ENCODE data around the gene UBE2E2.

Gene UBE2E2

DNA sequence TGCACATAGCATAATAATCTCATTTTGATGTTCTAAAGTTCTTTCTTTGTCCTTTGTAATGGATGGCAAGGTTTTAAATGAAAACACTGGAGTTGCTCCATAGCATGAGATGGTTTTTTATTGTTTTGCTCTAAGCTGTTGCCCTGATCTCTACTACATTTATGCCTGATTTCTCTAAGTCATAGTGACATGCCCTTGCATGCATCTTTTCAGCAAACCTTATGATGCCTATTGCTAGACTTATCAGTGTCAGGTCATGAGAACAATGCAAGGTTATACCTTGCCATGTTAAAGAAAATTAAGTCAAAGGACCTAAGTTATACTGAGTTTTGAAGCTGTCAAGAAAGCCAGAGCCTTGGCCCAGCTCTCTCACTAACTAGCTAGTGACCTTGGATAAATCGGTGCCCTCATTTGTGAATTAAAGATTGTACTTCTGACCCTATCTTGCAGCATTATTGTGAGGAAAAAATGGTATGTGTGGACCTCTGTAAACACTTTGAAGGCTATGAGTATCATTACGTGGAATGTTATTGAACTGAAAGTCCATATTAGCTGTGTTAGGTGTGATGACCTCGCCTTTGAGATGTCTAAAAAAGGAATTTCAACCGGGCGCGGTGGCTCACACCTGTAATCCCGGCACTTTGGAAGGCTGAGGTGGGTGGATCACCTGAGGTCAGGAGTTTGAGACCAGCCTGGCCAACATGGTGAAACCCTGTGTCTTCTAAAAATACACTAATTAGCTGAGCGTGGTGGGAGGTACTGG, 346.2 kb downstream of the UBE2E2 start:
- DNase-seq: no peak

DNA sequence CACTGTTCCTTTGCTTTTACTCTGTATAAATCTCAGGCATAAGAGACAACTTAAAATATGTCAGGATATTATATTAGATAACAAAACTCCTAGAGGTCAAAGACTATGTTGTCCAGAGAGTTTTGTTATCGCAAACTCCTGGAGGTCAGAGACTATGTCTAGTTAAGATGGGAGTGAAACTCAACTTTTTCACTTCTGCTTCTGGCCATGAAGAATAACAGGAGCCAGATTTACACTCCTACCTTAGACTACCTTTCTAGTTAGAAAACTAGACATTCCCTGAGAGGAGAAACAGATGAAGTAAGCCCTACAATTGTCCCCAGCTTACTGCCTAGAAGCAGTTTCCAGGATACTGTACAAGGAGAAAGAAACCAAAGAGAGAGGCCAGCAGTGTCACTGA, 347.3 kb downstream of the UBE2E2 start:
- DNase-seq: no peak

DNA sequence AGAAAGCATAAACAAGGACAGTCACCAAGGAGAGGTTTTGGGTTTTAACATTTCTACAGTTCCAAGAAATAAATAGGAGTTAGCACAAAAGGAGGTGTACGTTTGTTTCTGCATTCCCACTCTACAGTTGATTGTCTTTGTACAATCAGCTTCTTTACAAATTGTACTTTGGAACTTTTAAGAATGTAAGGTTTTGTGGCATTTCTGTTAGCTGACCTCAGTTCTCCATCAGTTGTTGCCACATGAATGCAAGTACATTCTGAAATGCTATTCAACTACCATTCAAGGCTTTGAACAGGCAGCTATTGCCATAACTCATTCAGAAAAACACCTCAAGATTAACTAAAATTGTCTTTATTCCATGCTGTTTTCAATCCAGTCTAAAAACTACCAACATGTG, 349.4 kb downstream of the UBE2E2 start:
- DNase-seq: no peak

DNA sequence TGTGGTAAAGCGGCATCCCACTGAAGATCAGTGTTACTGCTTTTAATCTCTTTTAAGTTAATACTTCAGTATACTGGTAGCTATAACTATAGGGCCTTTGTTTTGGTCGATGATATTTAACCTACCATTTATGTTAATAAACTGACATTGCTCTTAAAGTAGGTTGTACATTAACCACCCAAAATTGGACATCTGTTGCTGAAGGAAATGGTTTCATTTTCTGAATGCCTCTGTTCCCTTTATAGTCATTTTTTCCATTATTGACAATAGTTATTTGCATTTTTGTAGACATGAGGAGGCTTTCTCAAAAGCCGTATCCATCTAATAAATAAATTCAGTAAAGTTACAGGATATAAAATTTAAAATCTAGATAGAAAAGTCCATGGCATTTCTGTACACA, 350.2 kb downstream of the UBE2E2 start:
- DNase-seq: no peak

DNA sequence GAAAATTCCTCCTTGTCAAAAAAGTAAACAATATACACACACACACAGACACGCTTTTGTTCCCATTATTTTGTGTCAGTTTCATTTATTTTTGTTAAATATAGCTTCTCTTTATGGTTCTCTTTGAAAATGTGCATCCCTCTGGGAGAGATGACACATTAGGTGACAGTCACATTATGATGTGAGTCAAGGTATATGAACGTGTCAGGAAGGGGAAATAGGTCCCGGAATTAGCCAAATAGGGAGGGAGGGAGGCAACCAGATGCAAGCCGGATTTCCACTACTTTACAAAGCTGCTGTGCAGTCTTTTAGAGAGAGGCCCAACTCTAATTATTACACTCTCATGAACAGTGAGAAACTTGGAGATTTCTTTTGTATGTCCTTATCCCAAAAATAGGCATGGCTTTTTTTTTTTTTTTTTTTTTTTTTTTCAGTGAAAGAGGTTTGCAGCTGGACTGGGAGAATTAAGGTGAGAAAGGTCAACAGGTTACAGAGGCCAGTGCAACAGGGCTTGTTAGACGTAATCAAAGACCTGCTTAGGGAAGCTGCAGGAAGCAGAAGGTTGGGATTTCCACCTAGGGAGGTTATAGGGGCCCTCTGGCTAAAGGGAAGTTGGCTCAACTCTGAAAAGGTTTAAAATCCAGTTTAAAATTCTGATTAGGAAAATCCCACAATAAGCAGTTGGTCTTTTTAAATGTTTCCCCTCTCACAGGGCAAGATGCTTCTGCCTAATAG, 362.1 kb downstream of the UBE2E2 start:
- no peak for DNase-seq

DNA sequence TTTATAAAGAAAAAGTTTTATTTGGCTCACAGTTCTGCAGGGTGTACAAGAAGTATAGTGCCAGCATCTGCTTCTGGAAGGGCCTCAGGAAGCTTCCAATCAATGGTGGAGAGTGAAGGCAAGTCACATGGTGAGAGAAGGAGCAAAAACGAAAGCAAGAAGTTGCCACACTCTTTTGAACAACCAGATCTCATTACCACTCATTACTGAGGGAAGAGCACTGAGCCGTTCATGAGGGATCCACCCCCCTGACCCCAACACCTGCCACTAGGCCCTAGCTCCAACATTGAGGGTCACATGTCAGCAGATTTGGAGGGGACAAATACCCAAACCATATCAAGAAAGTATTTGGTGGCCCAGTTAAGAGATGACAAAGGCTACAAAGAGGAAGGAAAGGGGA, 363.4 kb downstream of the UBE2E2 start:
- DNase-seq: no peak

DNA sequence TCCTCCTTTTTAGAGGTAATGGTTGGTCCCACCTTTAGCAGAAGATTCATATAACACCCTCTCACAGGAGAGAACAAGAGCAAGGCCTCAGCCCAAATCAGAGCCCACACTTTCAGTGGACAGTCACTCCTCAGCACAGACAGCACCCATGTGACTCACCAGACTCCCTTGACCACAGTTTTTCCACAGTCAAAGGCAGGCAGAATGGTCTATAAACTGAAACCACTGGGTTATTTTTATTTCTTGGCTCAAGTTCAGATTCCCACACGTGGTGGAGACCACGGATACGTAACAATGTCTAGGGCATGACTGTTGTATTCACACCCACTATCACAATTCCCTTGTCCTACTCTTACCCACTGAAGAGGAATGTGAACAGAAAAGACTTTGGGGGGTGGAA, 364.8 kb downstream of the UBE2E2 start:
- no peak for DNase-seq

DNA sequence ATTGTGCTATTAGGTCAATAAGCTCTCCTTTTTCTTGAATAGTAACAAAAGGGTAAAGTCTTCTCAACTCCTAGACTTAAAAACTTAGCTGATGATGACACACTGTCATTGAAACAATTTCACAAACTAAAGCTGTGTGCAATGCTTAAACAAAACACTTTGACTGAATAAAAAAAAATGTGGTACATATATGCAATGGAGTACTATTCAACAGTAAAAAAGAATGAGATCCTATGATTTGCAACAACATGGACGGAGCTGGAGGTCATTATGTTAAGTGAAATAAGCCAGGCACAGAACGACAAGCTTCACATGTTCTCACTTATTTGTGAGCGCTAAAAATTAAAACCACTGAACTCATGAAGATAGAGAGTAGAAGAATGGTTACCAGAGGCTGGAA, 370.7 kb downstream of the UBE2E2 start:
- no peak for DNase-seq

DNA sequence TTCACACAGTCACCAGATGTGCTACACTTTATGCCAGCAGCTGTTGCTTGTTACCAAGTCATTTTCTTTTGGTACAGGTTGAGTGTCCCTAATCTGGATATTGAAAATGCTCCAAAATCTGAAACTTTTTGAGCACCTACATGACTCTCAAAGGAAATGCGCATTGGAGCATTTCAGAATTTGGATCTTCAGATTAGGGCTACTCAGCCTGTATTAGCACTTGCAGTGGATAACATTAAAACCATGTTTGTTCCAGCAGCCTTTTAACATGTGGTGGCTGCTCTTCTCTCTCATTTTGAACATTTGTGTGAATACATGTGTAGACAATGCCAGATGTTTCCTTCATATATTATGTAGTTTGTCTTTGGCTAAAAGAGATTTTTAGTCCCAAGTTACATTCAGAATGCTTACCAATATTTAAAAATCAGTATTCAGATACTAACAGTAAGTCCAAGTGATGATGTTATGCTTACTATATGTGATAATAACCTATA, 371.7 kb downstream of the UBE2E2 start:
- DNase-seq: no peak

DNA sequence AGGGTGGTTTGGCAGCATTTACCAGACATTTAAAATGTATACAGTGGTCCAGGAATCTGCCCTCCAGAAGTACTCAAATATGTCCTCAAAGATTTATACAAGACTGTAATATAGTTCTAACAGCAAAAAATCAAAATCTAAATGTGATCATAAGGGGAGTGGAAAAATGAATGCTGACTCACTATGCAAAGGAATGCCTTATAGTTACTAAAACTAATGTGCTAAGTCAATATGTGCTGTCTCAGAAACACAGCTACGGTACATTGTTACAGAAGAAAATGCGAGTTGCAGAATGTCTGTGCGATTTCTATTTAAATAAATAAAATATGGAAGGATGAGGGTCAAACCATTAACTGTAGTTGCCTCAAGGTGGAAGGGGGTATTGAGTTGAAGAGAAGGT, 372.6 kb downstream of the UBE2E2 start:
- DNase-seq: no peak

DNA sequence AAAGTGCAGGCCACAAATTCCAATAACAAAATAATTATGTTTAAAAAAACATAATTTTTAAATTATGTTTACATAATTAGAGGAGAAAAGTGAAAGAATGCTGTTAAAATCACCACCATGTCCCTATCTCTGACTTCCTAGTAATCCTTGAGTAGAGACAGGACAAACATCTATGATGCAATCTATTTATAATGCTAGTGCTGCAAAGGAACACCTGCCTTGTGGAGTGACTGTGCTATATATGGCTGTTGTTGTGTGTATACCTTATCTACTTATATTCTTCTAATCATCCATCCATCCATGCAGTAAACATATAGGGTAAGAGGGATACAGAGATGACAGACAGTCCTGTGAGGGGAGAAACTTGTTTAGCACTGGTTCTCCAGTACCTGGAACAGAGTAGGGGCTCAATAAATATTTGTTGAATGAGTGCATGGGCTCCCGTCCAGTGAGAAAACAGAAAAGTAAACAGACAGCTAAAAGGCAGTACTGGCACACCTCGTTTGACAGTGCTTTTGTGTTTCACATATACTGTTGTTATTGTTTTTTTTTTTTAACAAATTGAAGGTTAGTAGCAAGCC, 373.3 kb downstream of the UBE2E2 start:
- DNase-seq: no peak

DNA sequence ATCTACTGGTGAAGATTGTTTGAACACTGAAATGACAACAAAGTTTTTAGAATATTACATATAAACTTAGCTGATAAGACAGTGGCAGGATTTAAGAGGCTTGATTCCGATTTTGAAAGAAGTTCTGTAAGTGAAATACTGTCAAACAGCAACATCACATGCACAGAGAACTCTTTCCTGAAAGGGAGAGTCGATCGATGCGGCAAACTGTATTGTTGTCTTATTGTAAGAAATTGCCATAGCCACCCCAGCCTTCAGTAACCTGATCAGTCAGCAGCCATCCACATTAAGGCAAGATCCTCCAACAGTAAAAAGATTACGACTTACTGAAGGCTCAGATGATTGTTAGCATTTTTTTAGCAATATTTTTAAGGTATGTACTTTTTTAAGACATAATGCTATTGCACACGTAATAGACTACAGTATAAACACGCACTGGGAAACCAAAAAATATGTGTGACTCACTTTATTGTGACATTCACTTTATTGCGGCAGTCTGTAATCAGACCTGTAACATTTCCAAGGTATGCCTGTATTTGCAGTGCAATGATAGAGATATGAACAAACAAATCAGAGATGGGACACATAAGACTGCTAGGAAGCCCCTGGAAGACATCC, 377.1 kb downstream of the UBE2E2 start:
- DNase-seq: no peak

DNA sequence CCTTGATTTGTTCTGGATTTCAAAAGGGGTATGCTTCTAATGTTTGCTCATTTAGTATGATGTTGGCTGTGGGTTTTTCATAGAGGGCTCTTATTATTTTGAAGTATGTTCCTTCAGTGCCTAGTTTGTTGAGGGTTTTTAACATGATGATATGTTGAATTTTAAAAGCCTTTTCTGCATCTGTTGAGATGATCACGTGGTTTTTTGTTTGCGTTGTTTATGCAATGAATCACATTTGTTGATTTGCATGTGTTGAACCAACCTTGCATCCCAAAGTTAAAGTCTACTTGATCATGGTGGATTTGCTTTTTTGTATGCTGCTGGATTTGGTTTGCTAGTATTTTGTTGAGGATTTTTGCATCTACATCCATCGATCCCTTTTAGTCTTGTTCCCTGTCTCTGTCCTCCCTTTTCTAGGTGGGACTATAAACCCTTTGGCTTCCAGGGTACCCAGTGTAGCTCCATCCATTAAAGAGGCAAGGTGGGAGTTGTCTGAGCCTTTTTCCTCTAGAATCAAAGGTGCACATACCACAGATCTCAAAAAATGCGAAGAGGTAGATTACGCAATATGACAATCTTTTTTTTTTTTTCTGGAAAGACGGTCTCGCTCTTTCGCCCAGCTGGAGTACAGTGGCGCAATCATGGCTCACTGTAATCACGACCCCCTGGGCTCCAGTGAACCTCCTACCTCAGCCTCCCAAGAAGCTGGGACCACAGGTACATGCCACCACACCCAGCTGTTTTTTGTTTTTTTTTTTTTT, 381.0 kb downstream of the UBE2E2 start:
- DNase-seq: no peak

DNA sequence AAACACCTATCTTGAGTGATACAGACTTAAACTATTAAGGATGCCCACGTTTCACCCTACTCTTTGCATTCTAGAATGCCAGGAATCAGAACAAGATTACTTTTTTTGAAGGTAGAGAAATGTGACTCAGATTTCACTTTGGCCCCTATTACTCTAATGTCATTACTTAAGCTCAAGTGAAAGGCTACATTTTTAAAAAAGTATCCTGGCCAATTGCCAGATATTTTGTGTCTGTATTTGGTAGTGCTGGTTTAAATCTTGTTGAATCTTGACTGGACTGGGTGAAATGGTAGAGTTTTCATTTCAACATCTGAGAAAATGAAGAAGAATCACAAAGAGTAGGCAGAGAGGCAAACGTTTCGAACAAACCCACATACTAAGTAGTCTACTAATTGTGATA, 384.4 kb downstream of the UBE2E2 start:
- DNase-seq: no peak

DNA sequence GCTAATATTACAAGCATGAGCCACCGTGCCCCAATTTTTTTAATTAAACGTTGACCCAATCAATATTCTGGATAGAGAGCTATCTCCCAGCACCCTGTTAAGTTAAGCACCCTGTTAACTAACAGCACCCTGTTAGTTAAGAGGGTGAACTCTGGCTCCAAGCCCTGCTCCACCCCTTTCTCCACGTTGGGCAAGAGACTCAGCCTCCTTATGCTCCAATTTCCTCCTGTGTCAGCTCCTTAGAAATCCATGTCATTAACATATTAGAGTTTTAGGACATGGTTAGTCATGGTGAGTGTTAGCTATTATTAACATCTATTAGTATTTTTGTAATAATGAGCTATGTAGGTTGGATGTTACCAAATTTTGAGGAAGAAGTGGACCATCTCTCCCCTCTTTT, 385.4 kb downstream of the UBE2E2 start:
- DNase-seq: no peak

DNA sequence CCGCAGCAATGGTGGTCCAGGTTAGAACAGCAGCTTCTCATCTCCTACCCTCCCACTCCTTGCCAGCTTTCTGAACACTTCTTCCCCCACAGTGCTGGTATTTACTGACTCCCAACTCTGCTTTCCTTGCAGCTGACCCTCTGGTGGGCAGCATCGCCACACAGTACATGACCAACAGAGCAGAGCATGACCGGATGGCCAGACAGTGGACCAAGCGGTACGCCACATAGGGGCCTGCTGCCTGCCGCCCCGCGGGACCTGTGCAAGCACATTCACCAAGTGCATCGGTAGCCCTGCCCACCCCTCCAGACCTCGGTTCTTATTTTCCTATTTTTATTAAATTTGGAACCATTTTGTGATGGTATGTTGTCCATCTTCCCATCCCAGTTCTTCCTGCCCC, 386.5 kb downstream of the UBE2E2 start:
- no peak for DNase-seq

DNA sequence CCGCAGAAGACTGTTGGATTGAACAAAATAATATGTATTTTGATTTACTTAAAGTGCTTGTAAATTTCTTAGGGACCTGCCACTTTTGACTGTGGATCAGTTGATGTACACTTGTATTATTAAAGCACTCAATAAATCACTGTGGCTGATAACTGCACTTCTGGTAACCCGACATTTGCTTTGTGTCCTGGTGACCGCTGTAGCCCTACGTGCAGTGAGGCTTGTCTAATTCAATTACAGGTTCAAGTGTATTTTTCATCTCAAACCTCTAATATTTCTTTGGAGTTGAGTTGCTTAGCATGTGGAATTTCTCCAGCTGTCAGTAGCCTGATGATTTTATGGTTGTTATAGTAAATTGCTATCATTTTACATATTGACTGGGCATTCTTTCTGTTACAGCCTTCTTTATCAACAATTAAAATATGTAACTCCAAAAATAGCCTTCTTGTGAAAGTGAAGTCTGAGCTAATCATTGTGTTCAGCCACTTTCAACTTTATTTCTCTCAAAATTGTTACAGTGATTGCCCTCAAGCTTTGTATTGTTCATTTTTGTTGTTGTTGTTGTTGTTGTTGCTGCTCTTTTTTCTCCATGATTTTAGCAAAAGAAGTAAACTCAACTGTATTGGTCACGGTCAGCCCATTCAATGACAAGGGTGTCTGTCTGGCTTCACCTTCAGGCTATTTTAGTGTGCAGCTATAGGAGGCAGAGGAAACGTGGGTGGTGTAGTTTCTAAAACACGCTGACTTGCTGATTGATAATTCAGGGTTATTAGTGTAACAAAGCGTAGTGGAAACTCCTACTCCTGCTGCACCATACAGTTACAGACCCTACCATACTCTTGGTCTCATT, 387.5 kb downstream of the UBE2E2 start:
- DNase-seq: no peak

DNA sequence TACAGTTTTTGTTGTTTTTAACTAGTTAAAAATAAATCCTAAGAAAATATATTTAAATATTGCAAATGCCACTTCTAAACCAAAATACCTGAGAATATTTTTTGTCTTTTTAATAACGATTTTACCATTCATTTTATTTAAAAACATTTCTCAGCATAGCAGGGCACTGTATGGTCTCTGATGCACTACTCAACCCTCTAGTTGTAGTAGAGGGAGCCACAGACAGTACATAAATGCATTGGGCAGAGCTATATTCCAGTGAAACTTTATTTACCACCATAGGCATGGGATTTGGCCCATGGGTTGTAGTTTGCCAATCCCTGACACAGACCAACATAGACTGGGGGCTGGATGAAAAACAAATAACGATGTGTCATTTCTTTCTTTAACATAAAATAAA, 388.2 kb downstream of the UBE2E2 start:
- DNase-seq: no peak

DNA sequence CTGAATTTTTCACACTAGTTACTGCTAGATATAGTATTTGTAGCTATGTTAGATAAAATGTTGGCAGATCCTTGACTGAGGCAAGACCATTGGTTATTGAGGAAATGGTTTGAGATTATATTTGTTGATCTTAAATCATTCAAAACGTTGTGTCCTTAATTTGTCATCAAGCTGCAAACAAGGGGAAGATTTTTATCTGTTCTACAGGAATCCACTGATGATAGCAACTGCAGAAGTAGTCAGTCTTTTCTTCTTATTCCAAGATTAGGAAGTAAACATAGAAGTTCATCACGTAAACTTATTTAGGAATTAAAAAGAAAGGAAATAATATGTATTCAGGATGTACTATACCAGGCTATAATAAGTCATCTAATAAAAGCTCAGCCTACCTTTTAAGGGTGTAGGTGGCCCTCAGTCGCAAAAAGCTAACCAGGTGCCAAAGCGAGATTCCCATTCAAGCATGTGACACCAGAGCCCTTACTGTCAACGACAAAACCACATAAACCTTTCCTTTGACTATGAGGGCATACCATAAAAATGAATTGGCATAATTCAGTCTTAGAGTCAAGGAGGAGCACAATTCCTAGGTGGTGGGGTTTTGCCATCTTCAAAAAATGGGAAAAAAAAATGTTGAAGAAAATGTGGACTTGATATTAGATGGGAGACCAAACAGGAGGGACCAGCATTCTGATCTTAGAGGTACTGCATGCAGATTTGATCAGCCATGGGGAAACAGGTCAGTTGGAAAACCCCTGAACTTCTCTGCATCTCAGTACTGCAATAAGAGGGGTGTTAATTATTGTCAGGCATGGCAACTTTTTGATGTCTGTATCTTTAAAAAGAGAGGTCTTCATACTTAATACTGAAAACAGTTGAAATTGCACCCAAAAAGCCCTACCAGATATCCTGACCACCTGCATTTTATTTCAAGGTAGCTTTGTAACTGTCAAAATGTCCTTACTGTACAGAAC, 390.1 kb downstream of the UBE2E2 start:
- no peak for DNase-seq

DNA sequence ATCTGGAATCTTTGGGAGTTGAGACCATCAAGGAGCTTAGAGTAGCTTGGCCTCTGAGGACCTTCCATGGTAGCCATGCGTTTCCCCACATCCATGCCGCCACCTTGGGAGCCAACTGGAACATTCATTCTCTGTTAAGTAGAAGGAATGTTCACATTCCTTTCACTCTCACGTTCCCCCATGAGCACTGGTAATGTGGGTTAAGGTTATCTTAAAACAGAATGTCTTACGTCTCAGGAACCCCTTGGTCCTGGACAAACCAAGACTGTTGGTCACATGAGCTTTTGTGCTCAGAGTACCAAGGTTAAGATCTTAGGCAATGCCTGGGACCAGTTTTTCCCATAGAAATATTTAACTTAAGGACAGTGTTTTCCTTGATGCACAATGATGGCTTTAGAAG, 390.9 kb downstream of the UBE2E2 start:
- no peak for DNase-seq

Data from activated CD4-positive, alpha-beta T cell treated with anti-CD3 and anti-CD28 coated beads, Interleukin-2, amount 50 U/mL, for 48 hours (primary cell).